Gastrocnemius medialis (tissue), 4 donors: ENCODE measurements around the gene ZNF722. TPM values are rescaled to one million over a fixed set of nuclear protein-coding genes. Genes with fewer than 3 reads are reported as not detected.
"Not testable (repeated sequence)": the region's sequence is repeated elsewhere in the genome, so short reads cannot be mapped to it uniquely, and the experiment has no call there.

Source experiments
- ATAC-seq, 2 donors: fragments of 150-250 bp; one replicate each; pipeline ENCODE4 v1.9.1; 2016
- DNase-seq, 2 donors: peaks; one replicate each; pipeline ENCODE4 v3.0.0-alpha.2; 2019
- H3K27ac ChIP-seq, 4 donors: fragments of 200-600 bp; sonication (generic); 1 replicate in 1 of 4; 2 replicates in 3 of 4; pipeline ENCODE4 v1.5.1; 2016 to 2018; ENCODE audit warnings: mild to moderate bottlenecking in 2 of 4, moderate library complexity in 1 of 4
- H3K27me3 ChIP-seq, 3 donors: fragments of 200-600 bp; sonication (generic) in 2 of 3; 1 replicate in 1 of 3; 2 replicates in 2 of 3; pipeline versions ENCODE4 v1.5.1 to v1.6.0; 2016 to 2019; ENCODE audit warnings: mild to moderate bottlenecking in 1 of 3, moderate library complexity in 1 of 3
- H3K36me3 ChIP-seq, 2 donors: fragments of 200-600 bp; sonication (generic) in 1 of 2; one replicate each; pipeline ENCODE4 v1.5.1; 2017 to 2018
- H3K4me1 ChIP-seq, 2 donors: fragments of 200-600 bp; sonication (generic) in 1 of 2; one replicate each; pipeline ENCODE4 v1.5.1; 2016 to 2017; ENCODE audit warnings: mild to moderate bottlenecking in 2 of 2
- H3K4me3 ChIP-seq, 4 donors: fragments of 200-600 bp; sonication (generic) in 3 of 4; 1 replicate in 1 of 4; 2 replicates in 3 of 4; pipeline ENCODE4 v1.5.1; 2016 to 2019; ENCODE audit warnings: mild to moderate bottlenecking in 2 of 4
- H3K9me3 ChIP-seq, 3 donors: fragments of 200-600 bp; sonication (generic) in 2 of 3; 1 replicate in 1 of 3; 2 replicates in 2 of 3; pipeline ENCODE4 v1.5.1; 2016 to 2019
- CTCF ChIP-seq, 5 experiments: fragments of 450-650 bp in 3 of 5; fragments of 200-600 bp in 2 of 5; sonication (generic) in 2 of 5; IDR thresholded peaks in 4 of 5; conservative IDR thresholded peaks in 1 of 5; 1 replicate in 4 of 5; 2 replicates in 1 of 5; pipeline ENCODE4 v1.5.1; 2016 to 2019; ENCODE audit warnings: antibody characterized with exemption in 5 of 5, mild to moderate bottlenecking in 3 of 5, moderate library complexity in 3 of 5
- POLR2A ChIP-seq, 2 donors: fragments of 450-650 bp; IDR thresholded peaks; one replicate each; pipeline ENCODE4 v1.6.1; 2017; ENCODE audit warnings: antibody characterized with exemption in 2 of 2, mild to moderate bottlenecking in 2 of 2, moderate library complexity in 2 of 2
- in situ Hi-C, 4 donors: fragments of 200-750 bp; cut with MboI; loops; one replicate each; pipeline versions ENCODE4 v1.15.0 to v1.8.0; 2017; ENCODE audit warnings: low sequenced_read_pairs in 4 of 4
- intact Hi-C: fragments of 100-400 bp; cut with DNase I; formaldehyde crosslinking; loops from one replicate; pipeline ENCODE4 v1.15.1; 2023; ENCODE audit warnings: low total_unique reads
- total RNA-seq, 4 donors: library from RNA; depleted of rRNA; stranded (reverse); fragments of >200 nt; gene quantifications; one replicate each; pipeline versions ENCODE4 v1.1.0 to v1.2.3, GENCODE V29; 2016

The ZNF722 gene
- not detected for total RNA-seq

DNA sequence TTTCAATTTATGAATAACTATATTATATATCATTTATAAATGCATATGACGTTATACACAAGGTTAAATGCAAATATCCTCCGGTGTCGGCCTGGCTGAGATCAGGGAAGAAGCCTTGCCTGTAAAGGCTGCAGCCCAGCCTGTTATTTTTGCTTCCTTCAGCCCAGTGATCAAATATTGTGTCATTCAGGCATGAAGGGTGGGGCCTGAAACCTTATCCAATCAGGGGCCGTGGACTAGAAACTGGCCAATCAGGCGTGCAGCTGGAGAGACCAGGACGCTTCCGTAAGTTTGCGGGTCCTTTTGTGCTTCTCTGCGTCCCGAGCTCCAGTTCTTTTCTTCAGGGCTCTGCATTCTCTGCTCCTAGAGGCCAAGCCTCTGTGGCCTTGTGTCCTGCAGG, at the start of gene ZNF722:
Gene ZNF722, plus strand, starts transcription at position 301 of the 400 bp plus-strand sequence. CDS start 113 bp downstream, outside the sequence.
- ATAC-seq: no peak
- intact Hi-C loops (no loop called here), in situ Hi-C loops (no loop called here)
- DNase-seq: no peak
- TF ChIP-seq POLR2A (IDR thresholded peaks at IDR 0.05): no peak
- TF ChIP-seq CTCF (IDR thresholded peaks at IDR 0.05 in 4 of 5, conservative IDR thresholded peaks at IDR 0.05 in 1 of 5): no peak
- Histone ChIP-seq H3K4me3 (no peak within 1 kb of the TSS), H3K27ac (no peak within 1 kb of the TSS), H3K36me3 (no peaks in the 10 kb centered on the region), H3K27me3 (no peaks in the 10 kb centered on the region), H3K4me1 (no peaks in the 10 kb centered on the region), H3K9me3 (no peaks in the 10 kb centered on the region)

DNA sequence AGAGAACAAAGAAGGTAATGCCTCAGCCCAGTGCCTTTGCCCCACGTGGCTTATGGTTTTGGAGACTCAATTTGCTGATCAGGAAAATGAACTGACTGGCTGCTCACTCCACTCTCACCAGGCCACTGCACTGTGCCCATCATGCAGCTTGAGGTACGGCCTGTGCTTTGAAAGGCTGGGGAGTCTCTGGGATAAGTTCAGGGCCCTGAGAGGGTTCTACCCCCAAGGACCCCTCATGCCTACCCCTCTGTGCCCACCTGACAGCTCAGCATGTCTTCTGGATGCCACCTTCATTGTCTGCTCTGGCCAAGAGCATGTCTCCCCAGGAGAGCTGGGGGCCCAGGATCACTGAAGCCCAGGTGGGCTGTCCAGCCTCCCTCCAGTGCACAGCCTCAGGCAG, 45.5 kb upstream of the ZNF722 start:
- Histone ChIP-seq H3K36me3 (no peaks in the 10 kb centered on the region), H3K27me3 (no peaks in the 10 kb centered on the region), H3K9me3 (no peaks in the 10 kb centered on the region), H3K4me1 (no peaks in the 10 kb centered on the region), H3K4me3 (no peak overlapping the region), H3K27ac (no peak overlapping the region)
- TF ChIP-seq POLR2A (IDR thresholded peaks at IDR 0.05) (no peak), CTCF (IDR thresholded peaks at IDR 0.05 in 4 of 5, conservative IDR thresholded peaks at IDR 0.05 in 1 of 5) (no peak)
- DNase-seq (no peak), ATAC-seq (no peak)
- intact Hi-C loops: no loop called here
- in situ Hi-C loops: no loop called here

- in situ Hi-C loops: no loop called here
- ATAC-seq (no peak), DNase-seq (no peak)
- intact Hi-C loops: no loop called here
- Histone ChIP-seq H3K9me3 (no peaks in the 10 kb centered on the region), H3K36me3 (no peaks in the 10 kb centered on the region), H3K27me3 (no peaks in the 10 kb centered on the region), H3K4me1 (no peaks in the 10 kb centered on the region), H3K27ac (no peak overlapping the region), H3K4me3 (no peak overlapping the region)
- TF ChIP-seq CTCF (IDR thresholded peaks at IDR 0.05 in 4 of 5, conservative IDR thresholded peaks at IDR 0.05 in 1 of 5): no peak
- no peak for TF ChIP-seq POLR2A (IDR thresholded peaks at IDR 0.05)
Measured at GRCh38 chr7:63968629-63969028, 30.0 kb upstream of the ZNF722 start.

DNA sequence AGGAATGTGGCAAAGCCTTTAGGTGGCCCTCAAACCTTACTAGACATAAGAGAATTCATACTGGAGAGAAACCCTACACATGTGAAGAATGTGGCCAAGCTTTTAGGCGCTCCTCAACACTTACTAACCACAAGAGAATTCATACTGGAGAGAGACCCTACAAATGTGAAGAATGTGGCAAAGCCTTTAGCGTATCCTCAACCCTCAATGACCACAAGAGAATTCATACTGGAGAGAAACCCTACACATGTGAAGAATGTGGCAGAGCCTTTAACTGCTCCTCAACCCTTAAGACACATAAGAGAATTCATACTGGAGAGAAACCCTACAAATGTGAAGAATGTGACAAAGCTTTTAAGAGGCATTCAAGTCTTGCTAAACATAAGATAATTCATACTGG, 16.8 kb downstream of the ZNF722 start:
- not testable (repeated sequence) for H3K27me3 ChIP-seq

DNA sequence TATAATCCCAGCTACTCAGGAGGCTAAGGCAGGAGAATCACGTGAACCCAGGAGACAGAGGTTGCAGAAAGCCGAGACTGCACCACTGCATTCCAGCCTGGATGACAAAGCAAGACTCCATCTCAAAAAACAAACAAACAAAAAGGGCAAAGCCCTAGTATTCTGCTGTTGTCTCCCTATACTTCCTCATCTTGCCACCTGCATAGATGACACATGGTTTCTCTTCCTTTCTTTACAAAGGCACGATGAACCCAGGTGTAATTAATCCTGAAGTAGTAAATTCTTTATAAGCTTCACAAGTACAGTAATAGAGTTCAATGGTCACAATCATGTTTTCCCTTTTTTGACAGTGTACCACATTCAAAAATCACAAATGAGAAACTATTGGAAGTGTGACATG, 36.7 kb downstream of the ZNF722 start:
- in situ Hi-C loops: no loop called here
- H3K9me3 ChIP-seq: peaks cover 0 to 3% (median 0%) of the 10 kb centered on the region in 3 donors
- no peak for TF ChIP-seq POLR2A (IDR thresholded peaks at IDR 0.05)
- no peak for TF ChIP-seq CTCF (IDR thresholded peaks at IDR 0.05 in 4 of 5, conservative IDR thresholded peaks at IDR 0.05 in 1 of 5)

More for the DNA sequence above, 16.8 kb downstream of the ZNF722 start:
- ATAC-seq, DNase-seq, H3K27ac ChIP-seq, intact Hi-C loops, H3K4me3 ChIP-seq, in situ Hi-C loops, H3K36me3 ChIP-seq, H3K4me1 ChIP-seq: not testable (repeated sequence)
- peaks cover 0 to 14% (median 0%) of the 10 kb centered on the region in 3 donors for H3K9me3 ChIP-seq

More for the DNA sequence above, 36.7 kb downstream of the ZNF722 start:
- Histone ChIP-seq H3K4me1 (no peaks in the 10 kb centered on the region), H3K27me3 (no peaks in the 10 kb centered on the region), H3K36me3 (no peaks in the 10 kb centered on the region), H3K4me3 (no peak overlapping the region), H3K27ac (no peak overlapping the region)
- no peak for DNase-seq
- no peak for ATAC-seq
- intact Hi-C loops: no loop called here
